HCT116 (cell line): ENCODE measurements around the gene SRGAP1.

Source experiments
- EZH2phosphoT487 ChIP-seq: fragments of 200-600 bp; IDR thresholded peaks from 2 replicates; pipeline ENCODE4 v1.6.1; 2018; ENCODE audit warnings: antibody characterized with exemption, borderline replicate concordance
- POLR2A ChIP-seq: IDR thresholded peaks from 2 replicates; pipeline ENCODE4 v1.7.0; 2011; ENCODE audit warnings: borderline replicate concordance; ENCODE audit not compliant: insufficient read depth, insufficient read length; ENCODE audit errors: extremely low read depth
- POLR2AphosphoS5 ChIP-seq: IDR thresholded peaks from 2 replicates; pipeline ENCODE4 v1.6.1; 2011; ENCODE audit warnings: mild to moderate bottlenecking, low read depth, low read length, moderate library complexity
- TF ChIP-seq, protein P1 (sequence below): IDR thresholded peaks from 2 replicates; pipeline ENCODE4 v1.6.1; 2012
- TF ChIP-seq, protein P2 (sequence below), 3 experiments: fragments of 200-600 bp in 1 of 3; sonication (generic) in 1 of 3; IDR thresholded peaks in 2 of 3; conservative IDR thresholded peaks in 1 of 3; 2 replicates each; pipeline ENCODE4 v1.5.1; 2012 to 2017; ENCODE audit warnings: low read depth in 2 of 3, low read length in 2 of 3, antibody characterized with exemption in 1 of 3, borderline replicate concordance in 1 of 3, control low read depth in 1 of 3, mild to moderate bottlenecking in 1 of 3, mixed read lengths in 1 of 3, mixed run types in 1 of 3, moderate library complexity in 1 of 3; ENCODE audit not compliant: insufficient read depth in 1 of 3
- TF ChIP-seq, protein P3 (sequence below): IDR thresholded peaks from 2 replicates; pipeline ENCODE4 v1.6.1; 2012; ENCODE audit warnings: low read depth

DNA sequence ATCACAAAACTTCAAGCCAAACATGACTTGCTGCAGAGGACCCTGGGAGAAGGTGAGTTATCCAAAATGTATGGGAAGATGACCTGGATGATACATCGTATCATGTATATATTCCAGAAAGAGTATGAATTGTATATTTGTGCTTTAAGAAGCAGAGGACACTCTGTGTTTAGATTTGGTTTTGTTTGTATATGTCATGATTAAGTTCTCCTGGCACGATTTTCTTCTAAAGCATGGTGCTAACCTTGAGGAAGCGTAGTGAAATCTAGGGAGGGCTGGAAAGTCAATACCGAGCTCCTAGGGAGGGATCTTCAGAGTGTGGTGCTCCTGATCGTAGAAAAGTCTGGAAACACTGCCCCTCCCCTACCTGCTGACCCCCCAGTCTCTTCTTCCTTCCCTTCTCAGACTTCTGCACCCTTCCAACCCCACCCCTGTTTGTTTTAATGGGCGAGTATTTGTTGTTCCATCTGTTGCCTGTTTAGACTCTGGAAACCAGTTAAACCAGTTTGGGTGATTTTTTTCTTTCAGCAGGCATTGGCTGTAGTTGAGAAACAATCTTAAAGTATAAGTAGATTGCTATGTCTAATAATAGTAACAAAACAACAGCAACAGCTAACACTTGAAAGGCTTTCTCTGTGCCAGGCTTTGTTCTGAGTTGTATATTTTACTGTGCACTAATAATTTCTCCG is 236.0 kb downstream of the SRGAP1 start:
- TF ChIP-seq EZH2phosphoT487 = no peak
- no peak for TF ChIP-seq POLR2A
- TF ChIP-seq, protein P1, sequence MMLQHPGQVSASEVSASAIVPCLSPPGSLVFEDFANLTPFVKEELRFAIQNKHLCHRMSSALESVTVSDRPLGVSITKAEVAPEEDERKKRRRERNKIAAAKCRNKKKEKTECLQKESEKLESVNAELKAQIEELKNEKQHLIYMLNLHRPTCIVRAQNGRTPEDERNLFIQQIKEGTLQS = no peak
- TF ChIP-seq, protein P2, sequence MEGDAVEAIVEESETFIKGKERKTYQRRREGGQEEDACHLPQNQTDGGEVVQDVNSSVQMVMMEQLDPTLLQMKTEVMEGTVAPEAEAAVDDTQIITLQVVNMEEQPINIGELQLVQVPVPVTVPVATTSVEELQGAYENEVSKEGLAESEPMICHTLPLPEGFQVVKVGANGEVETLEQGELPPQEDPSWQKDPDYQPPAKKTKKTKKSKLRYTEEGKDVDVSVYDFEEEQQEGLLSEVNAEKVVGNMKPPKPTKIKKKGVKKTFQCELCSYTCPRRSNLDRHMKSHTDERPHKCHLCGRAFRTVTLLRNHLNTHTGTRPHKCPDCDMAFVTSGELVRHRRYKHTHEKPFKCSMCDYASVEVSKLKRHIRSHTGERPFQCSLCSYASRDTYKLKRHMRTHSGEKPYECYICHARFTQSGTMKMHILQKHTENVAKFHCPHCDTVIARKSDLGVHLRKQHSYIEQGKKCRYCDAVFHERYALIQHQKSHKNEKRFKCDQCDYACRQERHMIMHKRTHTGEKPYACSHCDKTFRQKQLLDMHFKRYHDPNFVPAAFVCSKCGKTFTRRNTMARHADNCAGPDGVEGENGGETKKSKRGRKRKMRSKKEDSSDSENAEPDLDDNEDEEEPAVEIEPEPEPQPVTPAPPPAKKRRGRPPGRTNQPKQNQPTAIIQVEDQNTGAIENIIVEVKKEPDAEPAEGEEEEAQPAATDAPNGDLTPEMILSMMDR (IDR thresholded peaks at IDR 0.05 in 2 of 3, conservative IDR thresholded peaks at IDR 0.05 in 1 of 3; ENCODE audit: borderline replicate concordance in 1 of 3, insufficient read depth in 1 of 3, low read depth in 2 of 3, low read length in 2 of 3) = no peak
- TF ChIP-seq POLR2AphosphoS5 = 0 out of 2 replicates have a peak, but pooled peaks have one; percentile 17
- TF ChIP-seq, protein P3, sequence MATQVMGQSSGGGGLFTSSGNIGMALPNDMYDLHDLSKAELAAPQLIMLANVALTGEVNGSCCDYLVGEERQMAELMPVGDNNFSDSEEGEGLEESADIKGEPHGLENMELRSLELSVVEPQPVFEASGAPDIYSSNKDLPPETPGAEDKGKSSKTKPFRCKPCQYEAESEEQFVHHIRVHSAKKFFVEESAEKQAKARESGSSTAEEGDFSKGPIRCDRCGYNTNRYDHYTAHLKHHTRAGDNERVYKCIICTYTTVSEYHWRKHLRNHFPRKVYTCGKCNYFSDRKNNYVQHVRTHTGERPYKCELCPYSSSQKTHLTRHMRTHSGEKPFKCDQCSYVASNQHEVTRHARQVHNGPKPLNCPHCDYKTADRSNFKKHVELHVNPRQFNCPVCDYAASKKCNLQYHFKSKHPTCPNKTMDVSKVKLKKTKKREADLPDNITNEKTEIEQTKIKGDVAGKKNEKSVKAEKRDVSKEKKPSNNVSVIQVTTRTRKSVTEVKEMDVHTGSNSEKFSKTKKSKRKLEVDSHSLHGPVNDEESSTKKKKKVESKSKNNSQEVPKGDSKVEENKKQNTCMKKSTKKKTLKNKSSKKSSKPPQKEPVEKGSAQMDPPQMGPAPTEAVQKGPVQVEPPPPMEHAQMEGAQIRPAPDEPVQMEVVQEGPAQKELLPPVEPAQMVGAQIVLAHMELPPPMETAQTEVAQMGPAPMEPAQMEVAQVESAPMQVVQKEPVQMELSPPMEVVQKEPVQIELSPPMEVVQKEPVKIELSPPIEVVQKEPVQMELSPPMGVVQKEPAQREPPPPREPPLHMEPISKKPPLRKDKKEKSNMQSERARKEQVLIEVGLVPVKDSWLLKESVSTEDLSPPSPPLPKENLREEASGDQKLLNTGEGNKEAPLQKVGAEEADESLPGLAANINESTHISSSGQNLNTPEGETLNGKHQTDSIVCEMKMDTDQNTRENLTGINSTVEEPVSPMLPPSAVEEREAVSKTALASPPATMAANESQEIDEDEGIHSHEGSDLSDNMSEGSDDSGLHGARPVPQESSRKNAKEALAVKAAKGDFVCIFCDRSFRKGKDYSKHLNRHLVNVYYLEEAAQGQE = no peak
